Osteocyte (in vitro differentiated cells): ENCODE data around the gene HHIPL2. TPM values are rescaled to one million over a fixed set of nuclear protein-coding genes. Genes with fewer than 3 reads are reported as not detected.

Experiments used
- DNase-seq: peaks from one replicate; pipeline ENCODE4 v3.0.0; 2021; ENCODE audit warnings: mixed read lengths; ENCODE audit not compliant: unreplicated experiment; ENCODE audit errors: extremely low spot score
- H3K27ac Mint-ChIP-seq: one replicate; pipeline ENCODE4 v1.8.0; 2021; ENCODE audit warnings: mild to moderate bottlenecking, mixed read lengths; ENCODE audit not compliant: unreplicated experiment
- H3K27me3 Mint-ChIP-seq: one replicate; pipeline ENCODE4 v1.8.0; 2021; ENCODE audit warnings: mixed read lengths; ENCODE audit not compliant: unreplicated experiment
- H3K36me3 Mint-ChIP-seq: one replicate; pipeline ENCODE4 v1.8.0; 2021; ENCODE audit warnings: mixed read lengths; ENCODE audit not compliant: unreplicated experiment
- H3K4me1 Mint-ChIP-seq: one replicate; pipeline ENCODE4 v1.8.0; 2021; ENCODE audit warnings: mixed read lengths; ENCODE audit not compliant: unreplicated experiment
- H3K4me3 Mint-ChIP-seq: one replicate; pipeline ENCODE4 v1.8.0; 2021; ENCODE audit warnings: mild to moderate bottlenecking, moderate library complexity, mixed read lengths; ENCODE audit not compliant: unreplicated experiment
- H3K9me3 Mint-ChIP-seq: one replicate; pipeline ENCODE4 v1.8.0; 2021; ENCODE audit warnings: mixed read lengths; ENCODE audit not compliant: unreplicated experiment
- CTCF ChIP-seq: fragments of 200-600 bp; sonication (generic); IDR thresholded peaks from 2 replicates; pipeline ENCODE4 v1.5.0; 2021; ENCODE audit warnings: antibody characterized with exemption, mild to moderate bottlenecking, moderate library complexity
- total RNA-seq: library from RNA; stranded (reverse); gene quantifications from 2 replicates; pipeline ENCODE4 v1.2.1, GENCODE V29; 2021

The HHIPL2 gene
- total RNA-seq, 1 donor from 2014 or later: not detected

DNA sequence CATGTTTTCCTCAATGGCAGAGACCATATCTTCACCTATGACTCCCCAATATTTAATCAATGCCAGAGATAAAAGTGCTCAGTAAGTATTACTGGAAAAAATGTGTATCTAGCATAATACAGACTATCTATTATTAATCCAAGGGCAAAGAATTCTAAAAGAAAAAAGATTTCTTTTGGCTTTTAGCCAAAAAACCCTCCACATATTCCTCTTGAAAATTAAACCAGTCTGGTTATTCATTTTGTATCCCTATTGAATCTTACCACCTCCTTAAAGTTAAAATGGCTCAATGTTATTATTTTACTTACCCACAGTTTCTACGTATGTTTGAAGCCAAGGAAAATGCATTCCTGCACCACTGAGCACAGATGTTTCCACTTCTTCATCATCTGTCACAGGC, 40.2 kb upstream of the HHIPL2 start:
- Mint-ChIP-seq H3K27me3 (peaks cover 2% of the 10 kb centered on the region), H3K9me3 (no peaks in the 10 kb centered on the region), H3K36me3 (peaks cover 11% of the 10 kb centered on the region), H3K27ac (no peak overlapping the region), H3K4me1 (peaks cover 25% of the 10 kb centered on the region), H3K4me3 (peak overlapping the region; percentile 1)
- no peak for DNase-seq
- TF ChIP-seq CTCF: no peak

GRCh38 chr1:222586842-222587241, 38.9 kb upstream of the HHIPL2 start:
- H3K36me3 Mint-ChIP-seq: peaks cover 17% of the 10 kb centered on the region
- H3K4me1 Mint-ChIP-seq: peaks cover 25% of the 10 kb centered on the region
- TF ChIP-seq CTCF: no peak
- no peaks in the 10 kb centered on the region for H3K9me3 Mint-ChIP-seq
- DNase-seq: no peak
- no peak overlapping the region for H3K4me3 Mint-ChIP-seq
- no peak overlapping the region for H3K27ac Mint-ChIP-seq
- H3K27me3 Mint-ChIP-seq: peaks cover 2% of the 10 kb centered on the region

DNA sequence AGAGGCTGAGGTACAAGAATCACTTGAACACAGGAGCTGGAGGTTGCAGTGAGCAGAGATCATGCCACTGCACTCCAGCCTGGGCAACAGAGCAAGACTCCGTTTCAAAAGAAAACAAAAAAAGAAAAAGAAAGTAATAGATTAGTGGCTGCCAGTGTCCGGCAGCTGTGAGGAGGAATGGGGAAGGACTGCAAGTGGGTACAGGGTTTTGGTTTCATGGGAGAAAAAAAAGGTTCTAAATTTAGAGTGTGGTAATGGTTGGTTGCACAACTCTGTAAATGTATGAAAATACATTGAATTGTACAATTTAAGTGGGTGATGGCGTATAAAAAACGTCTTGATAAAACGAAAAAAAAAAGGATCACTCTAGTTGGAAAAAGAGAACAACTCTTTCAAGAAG, 35.2 kb upstream of the HHIPL2 start:
- TF ChIP-seq CTCF: no peak
- no peak overlapping the region for H3K27ac Mint-ChIP-seq
- H3K27me3 Mint-ChIP-seq: no peaks in the 10 kb centered on the region
- no peaks in the 10 kb centered on the region for H3K9me3 Mint-ChIP-seq
- no peak overlapping the region for H3K4me3 Mint-ChIP-seq
- no peaks in the 10 kb centered on the region for H3K4me1 Mint-ChIP-seq
- H3K36me3 Mint-ChIP-seq: peaks cover 34% of the 10 kb centered on the region
- DNase-seq: no peak

GRCh38 chr1:222582099-222582774, 34.3 kb upstream of the HHIPL2 start:
- no peak for TF ChIP-seq CTCF
- no peaks in the 10 kb centered on the region for H3K27me3 Mint-ChIP-seq

DNA sequence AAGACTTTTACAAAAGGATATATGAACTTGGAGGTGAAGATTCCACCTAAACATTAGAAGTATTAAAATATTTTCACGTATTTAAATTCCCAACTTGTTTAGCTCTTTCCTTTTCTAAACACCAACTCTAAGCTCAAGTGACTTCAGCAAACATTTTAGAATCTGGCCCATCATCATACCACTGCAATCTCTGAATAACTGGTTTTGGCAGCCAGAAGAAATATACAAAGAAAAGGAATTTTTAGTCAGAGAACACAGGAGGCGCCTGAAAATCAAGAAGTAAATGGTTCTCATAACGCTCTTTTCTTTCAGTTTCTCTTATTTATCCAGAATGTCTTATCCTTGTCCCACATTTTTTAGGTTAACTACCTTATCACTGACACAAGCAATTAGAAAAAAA, 31.4 kb upstream of the HHIPL2 start:
- no peak overlapping the region for H3K27ac Mint-ChIP-seq
- H3K4me1 Mint-ChIP-seq: no peaks in the 10 kb centered on the region
- no peaks in the 10 kb centered on the region for H3K9me3 Mint-ChIP-seq
- no peaks in the 10 kb centered on the region for H3K27me3 Mint-ChIP-seq
- no peak for TF ChIP-seq CTCF
- DNase-seq: no peak
- peaks cover 48% of the 10 kb centered on the region for H3K36me3 Mint-ChIP-seq
- H3K4me3 Mint-ChIP-seq: no peak overlapping the region

More at GRCh38 chr1:222582099-222582774, 34.3 kb upstream of the HHIPL2 start:
- H3K4me3 Mint-ChIP-seq: no peak overlapping the region
- no peaks in the 10 kb centered on the region for H3K4me1 Mint-ChIP-seq
- H3K27ac Mint-ChIP-seq: no peak overlapping the region
- no peaks in the 10 kb centered on the region for H3K9me3 Mint-ChIP-seq
- DNase-seq: no peak
- peaks cover 37% of the 10 kb centered on the region for H3K36me3 Mint-ChIP-seq
